Activated B cell treated with CpG ODN at 0.5 μM for 24 hours (primary cell): ENCODE measurements around the gene ASIC4. TPM values are rescaled to one million over a fixed set of nuclear protein-coding genes. Genes with fewer than 3 reads are reported as not detected.

Experiments used
- ATAC-seq: fragments of 200-7000 bp; cut with Tn5 transposase; one replicate; pipeline ENCODE4 v1.10.0; 2021; ENCODE audit warnings: low read depth, mild to moderate bottlenecking, moderate library complexity
- CTCF ChIA-PET: fragments of 350-600 bp; sonication (Branson Sonifier 250); formaldehyde crosslinking; loops from one replicate; lab custom pipeline; 2021; ENCODE audit warnings: antibody characterized with exemption; lab: Charles Lee
- POLR2A ChIA-PET: fragments of 350-600 bp; sonication (Branson Sonifier 250); formaldehyde crosslinking; loops from one replicate; lab custom pipeline; 2021; ENCODE audit warnings: antibody characterized with exemption; lab: Charles Lee
- DNase-seq: peaks from one replicate; pipeline ENCODE4 v3.0.0; 2022
- H3K27ac Mint-ChIP-seq: one replicate; pipeline ENCODE4 v1.8.0; 2020; ENCODE audit warnings: mixed read lengths
- H3K27me3 Mint-ChIP-seq: one replicate; pipeline ENCODE4 v1.8.0; 2021; ENCODE audit warnings: mixed read lengths
- H3K36me3 Mint-ChIP-seq: one replicate; pipeline ENCODE4 v1.8.0; 2021; ENCODE audit warnings: low read depth, mixed read lengths
- H3K4me1 Mint-ChIP-seq: one replicate; pipeline ENCODE4 v1.8.0; 2021; ENCODE audit warnings: mixed read lengths
- H3K4me3 Mint-ChIP-seq: one replicate; pipeline ENCODE4 v1.8.0; 2020; ENCODE audit warnings: mild to moderate bottlenecking, mixed read lengths
- H3K9me3 Mint-ChIP-seq: one replicate; pipeline ENCODE4 v1.8.0; 2020; ENCODE audit warnings: mixed read lengths
- CTCF ChIP-seq: fragments of 200-600 bp; IDR thresholded peaks from one replicate; pipeline ENCODE4 v1.8.0; 2022; ENCODE audit warnings: antibody characterized with exemption, mild to moderate bottlenecking
- intact Hi-C: fragments of 100-400 bp; cut with micrococcal nuclease; formaldehyde crosslinking; loops from one replicate; pipeline ENCODE4 v1.15.1; 2024
- total RNA-seq: library from RNA; stranded (reverse); gene quantifications from 2 replicates; pipeline ENCODE4 v1.2.3, GENCODE V29; 2022

ASIC4 gene
- total RNA-seq, 1 donor from 2014 or later: not detected

GRCh38 chr2:219502618-219503017 lies 11.7 kb upstream of the ASIC4 start:
- CTCF ChIA-PET: no interaction called here
- no peak for DNase-seq
- no peak for TF ChIP-seq CTCF
- Mint-ChIP-seq H3K4me3 (no peak overlapping the region), H3K27me3 (peaks cover 3% of the 10 kb centered on the region), H3K9me3 (no peaks in the 10 kb centered on the region), H3K27ac (no peak overlapping the region), H3K36me3 (peaks cover 52% of the 10 kb centered on the region), H3K4me1 (peaks cover 20% of the 10 kb centered on the region)
- POLR2A ChIA-PET: no interaction called here
- intact Hi-C loops: no loop called here
- ATAC-seq: no peak

- Mint-ChIP-seq H3K4me1 (peaks cover 11% of the 10 kb centered on the region), H3K4me3 (no peak overlapping the region), H3K9me3 (no peaks in the 10 kb centered on the region), H3K27ac (no peak overlapping the region), H3K27me3 (peaks cover 20% of the 10 kb centered on the region), H3K36me3 (peaks cover 49% of the 10 kb centered on the region)
- ChIA-PET CTCF (interaction anchor here (0.9 kb wide), 1 partner anchor 24 kb away, joined by 3 read pairs; no protein-coding TSS in a partner anchor), POLR2A (no interaction called here)
- TF ChIP-seq CTCF: no peak
- DNase-seq: no peak
- intact Hi-C loops: no loop called here
- ATAC-seq: no peak
These were observed 8.7 kb upstream of the ASIC4 start for GRCh38 chr2:219505585-219505984.

GRCh38 chr2:219506153-219506801 lies 8.0 kb upstream of the ASIC4 start:
- H3K4me3 Mint-ChIP-seq: no peak overlapping the region
- no peak overlapping the region for H3K27ac Mint-ChIP-seq
- intact Hi-C loops: no loop called here
- peaks cover 13% of the 10 kb centered on the region for H3K4me1 Mint-ChIP-seq
- TF ChIP-seq CTCF: no peak
- ChIA-PET CTCF (interaction anchor here (0.9 kb wide), 1 partner anchor 24 kb away, joined by 3 read pairs; no protein-coding TSS in a partner anchor), POLR2A (interaction anchor here (1.1 kb wide), 1 partner anchor 8 kb away, joined by 3 read pairs; the partner anchor contains the start of gene GMPPA)
- H3K9me3 Mint-ChIP-seq: no peaks in the 10 kb centered on the region
- no peak for ATAC-seq
- peaks cover 49% of the 10 kb centered on the region for H3K36me3 Mint-ChIP-seq
- no peak for DNase-seq
- peaks cover 25% of the 10 kb centered on the region for H3K27me3 Mint-ChIP-seq

- POLR2A ChIA-PET: interaction anchor here (1.1 kb wide), 1 partner anchor 9 kb away, joined by 3 read pairs; the partner anchor contains the start of gene GMPPA
These were observed 7.3 kb upstream of the ASIC4 start for GRCh38 chr2:219506802-219507526.

More at GRCh38 chr2:219506802-219507526, 7.3 kb upstream of the ASIC4 start:
- Mint-ChIP-seq H3K36me3 (peaks cover 44% of the 10 kb centered on the region), H3K27ac (no peak overlapping the region), H3K9me3 (no peaks in the 10 kb centered on the region), H3K4me1 (peaks cover 17% of the 10 kb centered on the region), H3K27me3 (peaks cover 29% of the 10 kb centered on the region), H3K4me3 (no peak overlapping the region)
- TF ChIP-seq CTCF: no peak
- ATAC-seq (no peak), DNase-seq (no peak)
- CTCF ChIA-PET: interaction anchor here (0.9 to 3.4 kb wide), 2 partner anchors 23 kb away, joined by 3 to 16 read pairs; no protein-coding TSS in a partner anchor
- intact Hi-C loops: no loop called here
